Measurements from ENCODE around the gene ZNF366.

DNA sequence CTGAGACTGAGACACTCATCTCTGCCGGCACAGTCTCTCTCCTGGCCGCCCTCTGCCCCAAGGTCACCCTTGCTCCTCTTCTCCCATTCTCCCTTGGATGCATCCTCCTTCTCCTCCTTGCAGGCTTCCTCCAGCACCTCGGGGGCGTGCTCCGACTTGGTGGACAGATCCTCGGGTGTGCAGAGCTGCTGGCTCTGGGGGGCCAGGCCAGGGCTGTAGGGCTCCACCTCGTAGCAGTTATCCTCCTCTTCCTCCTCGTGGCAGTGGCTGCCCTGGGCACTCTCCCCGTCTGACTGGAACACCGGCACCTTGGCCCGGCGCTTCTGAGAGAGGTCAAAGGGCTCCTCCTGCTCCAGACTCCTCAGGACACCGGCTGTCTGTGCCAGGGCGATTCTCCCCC is 63.3 kb downstream of the ZNF366 start:
- TF ChIP-seq CTCF (IDR thresholded peaks at IDR 0.05; ENCODE audit: insufficient read depth, low read length, poor library complexity, severe bottlenecking) (no peak), EZH2phosphoT487 (conservative IDR thresholded peaks at IDR 0.05; ENCODE audit: low read length) (no peak)
